Measurements from ENCODE around the gene WDFY2. TPM values are rescaled to one million over a fixed set of nuclear protein-coding genes. Genes with fewer than 3 reads are reported as not detected.

The WDFY2 gene
- total RNA-seq, 1 experiment from 2014 or later: 14.1 TPM

GRCh38 chr13:51806566-51806965 lies 222.3 kb downstream of the WDFY2 start:
- H3K9me3 ChIP-seq (ENCODE audit: insufficient read depth, low read depth): no peaks in the 10 kb centered on the region
- no peaks in the 10 kb centered on the region for H3K79me2 ChIP-seq (ENCODE audit: low read depth)
- CTCF ChIA-PET: no interaction called here
- intact Hi-C loops (cut with micrococcal nuclease; ENCODE audit: unreplicated experiment): no loop called here
- H3K36me3 ChIP-seq (ENCODE audit: low read depth): no peaks in the 10 kb centered on the region
- H3K27me3 ChIP-seq (ENCODE audit: insufficient read depth, low read depth): no peaks in the 10 kb centered on the region
- no peak overlapping the region for H2AFZ ChIP-seq
- H3K27ac ChIP-seq: no peak overlapping the region
- no peaks in the 10 kb centered on the region for H4K20me1 ChIP-seq (ENCODE audit: insufficient read depth)
- POLR2A ChIA-PET (ENCODE audit: unreplicated experiment): no interaction called here
- H3K4me3 ChIP-seq: no peak overlapping the region
- peaks cover 25% of the 10 kb centered on the region for H3K4me1 ChIP-seq (replicated peaks; ENCODE audit: insufficient read depth)
- H3K4me2 ChIP-seq: no peak overlapping the region
- BruUV-seq (replicated peaks): no TSS peak
- TF ChIP-seq EZH2 (IDR thresholded peaks at IDR 0.05; ENCODE audit: low read depth) (no peak), CTCF (conservative IDR thresholded peaks at IDR 0.05) (no peak)
- no peak for DNase-seq
- no peaks in the 10 kb centered on the region for H3K9me2 ChIP-seq (ENCODE audit: insufficient read depth)
- peaks cover 33% of the 10 kb centered on the region; the same call in 1 of the 2 replicates for H3F3A ChIP-seq (ENCODE audit: insufficient read depth, low read depth)

DNA sequence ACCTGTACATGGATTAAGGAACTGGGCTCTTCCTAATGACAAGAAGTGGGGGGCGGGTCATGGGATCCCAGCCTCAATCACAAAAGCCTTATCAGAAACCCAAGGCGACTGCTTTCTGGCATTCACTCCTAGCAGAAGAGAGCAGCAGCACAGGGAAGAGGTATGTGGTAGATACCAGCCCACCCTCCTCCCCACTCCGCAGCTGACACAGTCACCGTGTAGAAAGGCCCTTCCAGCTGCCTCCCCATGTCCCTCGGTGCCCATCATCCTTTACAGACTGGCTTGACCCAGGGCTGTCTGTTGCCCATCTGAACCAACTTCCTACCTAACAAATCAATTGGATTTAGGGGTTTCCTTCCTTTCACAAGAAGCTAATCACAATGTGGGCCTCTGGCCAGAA lies 222.8 kb downstream of the WDFY2 start:
- Histone ChIP-seq H3K27ac (no peak overlapping the region), H3K79me2 (ENCODE audit: low read depth) (no peaks in the 10 kb centered on the region), H3K4me3 (no peak overlapping the region), H3K9me3 (ENCODE audit: insufficient read depth, low read depth) (no peaks in the 10 kb centered on the region), H3K9me2 (ENCODE audit: insufficient read depth) (no peaks in the 10 kb centered on the region), H2AFZ (no peak overlapping the region), H3K4me2 (no peak overlapping the region), H3F3A (ENCODE audit: insufficient read depth, low read depth) (peaks cover 28% of the 10 kb centered on the region; the same call in 1 of the 2 replicates), H3K27me3 (ENCODE audit: insufficient read depth, low read depth) (no peaks in the 10 kb centered on the region), H3K4me1 (replicated peaks; ENCODE audit: insufficient read depth) (peaks cover 20% of the 10 kb centered on the region), H3K36me3 (ENCODE audit: low read depth) (no peaks in the 10 kb centered on the region), H4K20me1 (ENCODE audit: insufficient read depth) (no peaks in the 10 kb centered on the region)
- no peak for DNase-seq
- ChIA-PET CTCF (no interaction called here), POLR2A (ENCODE audit: unreplicated experiment) (no interaction called here)
- no TSS peak for BruUV-seq (replicated peaks)
- intact Hi-C loops (cut with micrococcal nuclease; ENCODE audit: unreplicated experiment): no loop called here
- TF ChIP-seq EZH2 (IDR thresholded peaks at IDR 0.05; ENCODE audit: low read depth) (no peak), CTCF (conservative IDR thresholded peaks at IDR 0.05) (no peak)

DNA sequence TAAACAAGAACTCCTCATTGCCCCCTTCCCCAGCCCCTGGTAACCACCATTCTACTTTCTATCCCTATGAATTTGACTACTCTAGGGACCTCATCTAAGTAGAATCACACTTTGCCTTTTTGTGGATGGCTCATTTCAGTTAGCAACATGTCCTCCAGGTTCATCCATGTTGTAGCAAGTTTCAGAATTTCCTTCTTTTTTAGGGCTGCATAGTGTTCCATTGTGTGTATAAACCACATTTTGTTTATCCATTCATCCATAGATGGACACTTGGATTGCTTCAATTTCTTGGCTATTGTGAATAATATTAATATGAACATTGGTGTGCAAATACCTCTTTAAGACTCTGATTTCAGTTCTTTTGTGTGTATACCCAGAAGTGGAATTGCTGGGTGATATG lies 224.5 kb downstream of the WDFY2 start:
- CTCF ChIA-PET: no interaction called here
- Histone ChIP-seq H3K27me3 (ENCODE audit: insufficient read depth, low read depth) (no peaks in the 10 kb centered on the region), H3F3A (ENCODE audit: insufficient read depth, low read depth) (peaks cover 14% of the 10 kb centered on the region; the same call in 1 of the 2 replicates), H3K9me2 (ENCODE audit: insufficient read depth) (no peaks in the 10 kb centered on the region), H3K27ac (no peak overlapping the region), H3K4me1 (replicated peaks; ENCODE audit: insufficient read depth) (peaks cover 6% of the 10 kb centered on the region; the same call in 1 of the 2 replicates), H3K9me3 (ENCODE audit: insufficient read depth, low read depth) (no peaks in the 10 kb centered on the region), H4K20me1 (ENCODE audit: insufficient read depth) (no peaks in the 10 kb centered on the region), H3K79me2 (ENCODE audit: low read depth) (no peaks in the 10 kb centered on the region), H3K36me3 (ENCODE audit: low read depth) (no peaks in the 10 kb centered on the region), H3K4me3 (no peak overlapping the region), H3K4me2 (no peak overlapping the region), H2AFZ (no peak overlapping the region)
- BruUV-seq (replicated peaks): no TSS peak
- TF ChIP-seq EZH2 (IDR thresholded peaks at IDR 0.05; ENCODE audit: low read depth) (no peak), CTCF (conservative IDR thresholded peaks at IDR 0.05) (no peak)
- DNase-seq: no peak
- POLR2A ChIA-PET (ENCODE audit: unreplicated experiment): no interaction called here
- intact Hi-C loops (cut with micrococcal nuclease; ENCODE audit: unreplicated experiment): no loop called here

Data from PC-9 (cell line).